VCaP (cell line): ENCODE measurements around the gene UBAC2.

Experiments
- H3K27ac ChIP-seq: fragments of 450-650 bp; 2 replicates; pipeline ENCODE4 v1.5.1; 2017
- CTCF ChIP-seq: fragments of 450-650 bp; conservative IDR thresholded peaks from 2 replicates; pipeline ENCODE4 v1.5.1; 2017; ENCODE audit warnings: mild to moderate bottlenecking, moderate library complexity

Gene UBAC2

GRCh38 chr13:99345345-99345744 lies 144.7 kb downstream of the UBAC2 start:
- peak overlapping the region; percentile 100 for H3K27ac ChIP-seq

GRCh38 chr13:99346335-99347042 lies 145.8 kb downstream of the UBAC2 start:
- no peak for TF ChIP-seq CTCF

More at GRCh38 chr13:99345345-99345744, 144.7 kb downstream of the UBAC2 start:
- TF ChIP-seq CTCF, result no peak

GRCh38 chr13:99347335-99347878 lies 146.8 kb downstream of the UBAC2 start:
- no peak overlapping the region for H3K27ac ChIP-seq
- no peak for TF ChIP-seq CTCF

More at GRCh38 chr13:99346335-99347042, 145.8 kb downstream of the UBAC2 start:
- no peak overlapping the region; the same call in 1 of the 2 replicates for H3K27ac ChIP-seq

- no peak for TF ChIP-seq CTCF
- H3K27ac ChIP-seq, result no peak overlapping the region
Observed at GRCh38 chr13:99347911-99348451, 147.3 kb downstream of the UBAC2 start.

GRCh38 chr13:99350191-99350590 lies 149.5 kb downstream of the UBAC2 start:
- H3K27ac ChIP-seq, result no peak overlapping the region
- TF ChIP-seq CTCF, result no peak

- no peak for TF ChIP-seq CTCF
- H3K27ac ChIP-seq, result no peak overlapping the region
Observed at GRCh38 chr13:99351772-99352171, 151.1 kb downstream of the UBAC2 start.

GRCh38 chr13:99352351-99353245 lies 151.9 kb downstream of the UBAC2 start:
- TF ChIP-seq CTCF, result no peak
- no peak overlapping the region for H3K27ac ChIP-seq
